K562 (cell line): ENCODE measurements around the gene S100P. TPM values are rescaled to one million over a fixed set of nuclear protein-coding genes. Genes with fewer than 3 reads are reported as not detected.

ENCODE experiments used
- ATAC-seq: fragments of 200-7000 bp; cut with Tn5 transposase; 3 replicates; pipeline ENCODE4 v1.9.1; 2020; ENCODE audit warnings: moderate library complexity
- BruUV-seq: library from RNA; stranded (reverse); fragments of 400-500 nt; replicated peaks from 2 replicates; lab custom pipeline; 2021; lab: Mats Ljungman, UMichigan
- CTCF ChIA-PET: fragments of 300-600 bp; formaldehyde crosslinking; extraction: SDS; loops from one replicate; lab custom pipeline; 2021; ENCODE audit warnings: low intra/inter-chr PET ratio; lab: Yijun Ruan, JAX
- POLR2A ChIA-PET: fragments of 300-600, 350-650 bp; sonication (Branson Sonifier 250); formaldehyde crosslinking; extraction: SDS; loops from one replicate; lab custom pipeline; 2021; ENCODE audit warnings: antibody characterized with exemption, inconsistent platforms; lab: Yijun Ruan, JAX
- DNase-seq, 4 experiments: peaks; one replicate each; pipeline versions ENCODE4 v3.0.0 to v3.0.0-alpha.2; 2011 to 2018; ENCODE audit warnings: low spot score in 3 of 4, mixed read lengths in 3 of 4; ENCODE audit errors: extremely low read depth in 1 of 4
- FAIRE-seq: peaks from 2 replicates; lab custom pipeline; 2011; peaks lifted over from hg19 to GRCh38; lab: Jason Lieb, UNC
- H2AFZ ChIP-seq: 2 replicates; pipeline ENCODE4 v1.6.0; 2011; ENCODE audit warnings: low read depth, low read length, control low read depth, inconsistent platforms
- H3K27ac ChIP-seq: fragments of 200-600 bp; 3 replicates; pipeline ENCODE4 v1.8.0; 2011; ENCODE audit warnings: low read depth, mild to moderate bottlenecking, control low read depth, inconsistent platforms, low read length, moderate library complexity, mixed read lengths; ENCODE audit errors: extremely low read depth
- H3K27me3 ChIP-seq, 2 experiments: fragments of 300-600 bp in 1 of 2; 2 replicates in 1 of 2; 3 replicates in 1 of 2; pipeline versions ENCODE4 v1.6.0 to v1.8.0; 2011; ENCODE audit warnings: inconsistent platforms in 2 of 2, low read length in 2 of 2, mild to moderate bottlenecking in 1 of 2, mixed read lengths in 1 of 2, moderate library complexity in 1 of 2; ENCODE audit not compliant: control insufficient read depth in 2 of 2, insufficient read depth in 2 of 2
- H3K36me3 ChIP-seq: fragments of 300-600 bp; 3 replicates; pipeline ENCODE4 v1.8.0; 2011; ENCODE audit warnings: mild to moderate bottlenecking, low read length, inconsistent platforms; ENCODE audit not compliant: control insufficient read depth, insufficient read depth
- H3K4me1 ChIP-seq, 2 experiments: fragments of 200-600 bp in 1 of 2; replicated peaks in 1 of 2; 2 replicates in 1 of 2; 3 replicates in 1 of 2; pipeline versions ENCODE4 v1.5.1 to v1.8.0; 2011; ENCODE audit warnings: inconsistent platforms in 2 of 2, low read length in 2 of 2, mild to moderate bottlenecking in 1 of 2, mixed read lengths in 1 of 2, moderate library complexity in 1 of 2; ENCODE audit not compliant: control insufficient read depth in 2 of 2, insufficient read depth in 2 of 2
- H3K4me2 ChIP-seq: 2 replicates; pipeline ENCODE4 v1.6.1; 2011; ENCODE audit warnings: low read length, control low read depth, inconsistent platforms, mixed read lengths; ENCODE audit not compliant: insufficient read depth
- H3K4me3 ChIP-seq: fragments of 200-600 bp; sonication (generic), shearing (Covaris generic); 2 replicates; pipeline ENCODE4 v1.5.1; 2016; ENCODE audit warnings: control low read depth, inconsistent platforms
- H3K79me2 ChIP-seq: fragments of 200-600 bp; 3 replicates; pipeline ENCODE4 v1.8.0; 2011; ENCODE audit warnings: low read length, inconsistent platforms; ENCODE audit not compliant: control insufficient read depth, insufficient read depth
- H3K9ac ChIP-seq, 2 experiments: 2 replicates each; pipeline versions ENCODE4 v1.6.0 to v1.6.1; 2011; ENCODE audit warnings: low read depth in 2 of 2, low read length in 2 of 2, control low read depth in 1 of 2, inconsistent platforms in 1 of 2, mild to moderate bottlenecking in 1 of 2, mixed read lengths in 1 of 2; ENCODE audit not compliant: insufficient read depth in 1 of 2
- H3K9me1 ChIP-seq: one replicate; pipeline ENCODE4 v1.6.0; 2011; ENCODE audit warnings: inconsistent platforms, mild to moderate bottlenecking, low read length, moderate library complexity; ENCODE audit not compliant: control insufficient read depth, insufficient read depth
- H3K9me3 ChIP-seq: replicated peaks from 2 replicates; pipeline ENCODE4 v1.5.1; 2011; ENCODE audit warnings: low read depth, low read length, inconsistent platforms; ENCODE audit not compliant: control insufficient read depth, insufficient read depth
- H4K20me1 ChIP-seq: replicated peaks from 2 replicates; pipeline ENCODE4 v1.6.1; 2011; ENCODE audit warnings: low read length, inconsistent platforms, mixed read lengths; ENCODE audit not compliant: control insufficient read depth, insufficient read depth
- BRD4 ChIP-seq: fragments of 200-600 bp; sonication (generic); IDR thresholded peaks from 2 replicates; pipeline ENCODE4 v1.6.1; 2017; ENCODE audit warnings: inconsistent platforms
- CAMTA2 ChIP-seq: fragments of 250-450 bp; sonication (Bioruptor Pico); conservative IDR thresholded peaks from 2 replicates; pipeline ENCODE4 v1.5.1; 2022
- CBFB ChIP-seq: sonication (generic); formaldehyde crosslinking; IDR thresholded peaks from 2 replicates; pipeline ENCODE4 v1.4.0; 2020; ENCODE audit warnings: mild to moderate bottlenecking, missing genetic modification reagents
- DIDO1 ChIP-seq: fragments of 450-650 bp; IDR thresholded peaks from 2 replicates; pipeline ENCODE4 v1.6.1; 2016; ENCODE audit warnings: low read depth, missing biosample characterization, missing genetic modification characterization
- EP400 ChIP-seq: fragments of 450-650 bp; IDR thresholded peaks from 2 replicates; pipeline ENCODE4 v1.6.1; 2017; ENCODE audit warnings: antibody characterized with exemption, mild to moderate bottlenecking, moderate library complexity
- FOXP1 ChIP-seq: sonication (generic); formaldehyde crosslinking; IDR thresholded peaks from 2 replicates; pipeline ENCODE4 v1.8.0; 2022; ENCODE audit warnings: mild to moderate bottlenecking, missing genetic modification reagents
- HMGN3 ChIP-seq: IDR thresholded peaks from 2 replicates; pipeline ENCODE4 v1.6.1; 2011; ENCODE audit warnings: borderline replicate concordance, low read depth, mild to moderate bottlenecking, mixed read lengths, low read length; ENCODE audit not compliant: insufficient read length; ENCODE audit errors: extremely low read depth
- MECOM ChIP-seq: fragments of 250-450 bp; sonication (Bioruptor Pico); IDR thresholded peaks from 2 replicates; pipeline ENCODE4 v1.8.0; 2022; ENCODE audit warnings: inconsistent platforms
- NEUROD1 ChIP-seq: fragments of 150-350 bp; IDR thresholded peaks from 2 replicates; pipeline ENCODE4 v1.6.1; 2014; ENCODE audit warnings: borderline replicate concordance, low read length, low read depth; ENCODE audit not compliant: partially characterized antibody
- NFIC ChIP-seq: fragments of 450-650 bp; IDR thresholded peaks from 2 replicates; pipeline ENCODE4 v1.6.1; 2017; ENCODE audit warnings: mild to moderate bottlenecking, inconsistent platforms
- SRF ChIP-seq, 2 experiments: fragments of 250-450, 450-650 bp in 1 of 2; sonication (Bioruptor Pico) in 1 of 2; sonication (generic) in 1 of 2; formaldehyde crosslinking; IDR thresholded peaks; 2 replicates each; pipeline versions ENCODE4 v1.5.0 to v1.5.1; 2020 to 2022; ENCODE audit warnings: mild to moderate bottlenecking in 1 of 2, missing genetic modification reagents in 1 of 2
- TCFL5 ChIP-seq: fragments of 250-450 bp; sonication (Bioruptor Pico); conservative IDR thresholded peaks from 2 replicates; pipeline ENCODE4 v1.6.1; 2021; ENCODE audit warnings: mild to moderate bottlenecking, moderate library complexity, matching md5 sums
- TOE1 ChIP-seq, 2 experiments: fragments of 450-650 bp in 1 of 2; sonication (generic) in 1 of 2; formaldehyde crosslinking in 1 of 2; IDR thresholded peaks; 2 replicates each; pipeline versions ENCODE4 v1.7.1 to v1.8.0; 2016 to 2022; ENCODE audit warnings: borderline replicate concordance in 2 of 2, mild to moderate bottlenecking in 2 of 2, antibody characterized with exemption in 1 of 2, inconsistent platforms in 1 of 2, low read depth in 1 of 2, missing genetic modification reagents in 1 of 2, moderate library complexity in 1 of 2
- ZNF253 ChIP-seq: fragments of 250-450 bp; sonication (Bioruptor Pico); conservative IDR thresholded peaks from 2 replicates; pipeline ENCODE4 v1.6.1; 2021; ENCODE audit warnings: mild to moderate bottlenecking
- ZNF507 ChIP-seq: conservative IDR thresholded peaks from 2 replicates; pipeline ENCODE4 v1.6.1; 2017; ENCODE audit warnings: missing genetic modification characterization, missing compliant biosample characterization
- ZNF609 ChIP-seq: sonication (generic); formaldehyde crosslinking; IDR thresholded peaks from 2 replicates; pipeline ENCODE4 v1.8.1; 2023; ENCODE audit warnings: missing genetic modification reagents, mild to moderate bottlenecking, borderline replicate concordance
- ZNF639 ChIP-seq, 2 experiments: fragments of 200-800 bp in 1 of 2; sonication (Bioruptor generic) in 1 of 2; sonication (generic) in 1 of 2; formaldehyde crosslinking in 1 of 2; IDR thresholded peaks in 1 of 2; conservative IDR thresholded peaks in 1 of 2; 2 replicates each; pipeline versions ENCODE4 v1.5.0 to v1.6.1; 2016 to 2020; ENCODE audit warnings: missing compliant biosample characterization in 1 of 2, missing genetic modification characterization in 1 of 2, missing genetic modification reagents in 1 of 2
- WGBS: fragments of 100-300 bp; shearing (Covaris generic); methylation state at CpG from one replicate; pipeline ENCODE4 v1.1.6; 2016; ENCODE audit warnings: low coverage, mixed read lengths; ENCODE audit not compliant: insufficient coverage; ENCODE audit errors: missing lambda C conversion rate; 5-methylcytosine and 5-hydroxymethylcytosine counted together
- in situ Hi-C: fragments of 300-500 bp; cut with MboI; formaldehyde crosslinking; loops from 4 replicates; pipeline ENCODE4 v1.15.0; 2018; ENCODE audit warnings: inconsistent platforms, mixed read lengths
- intact Hi-C: fragments of 100-400 bp; cut with micrococcal nuclease; formaldehyde crosslinking; loops from 2 replicates; pipeline ENCODE4 v1.14.2; 2022
- polyA plus RNA-seq, 8 experiments: library from polyadenylated mRNA; depleted of rRNA in 4 of 8; stranded (reverse) in 5 of 8; unstranded in 3 of 8; fragments of >200 nt; fragmentation: Nextera tagmentation in 2 of 8; fragmentation: Illumina TruSeq in 1 of 8; extraction: Ambion mirVana in 2 of 8; extraction: Trizol in 1 of 8; gene quantifications; 2 replicates each; pipeline versions ENCODE4 v1.2.1 to v1.2.3, GENCODE V29; 2011 to 2014; ENCODE audit warnings: inconsistent platforms in 1 of 8, missing spikeins in 1 of 8
- total RNA-seq, 7 experiments: library from RNA; depleted of rRNA in 6 of 7; stranded (reverse); fragments of >200 nt in 6 of 7; fragmentation: Illumina TruSeq in 2 of 7; extraction: Trizol in 2 of 7; gene quantifications; 2 replicates each; pipeline versions ENCODE4 v1.2.1 to v1.2.3, GENCODE V29; 2011 to 2021; ENCODE audit warnings: low replicate concordance in 1 of 7

S100P gene
- total and polyA plus RNA-seq, 9 of the 15 experiments (the other 6 are each of a cell fraction or from before 2014, with no cell fraction given), result 4.1 to 23.8 (median 7.5) TPM

- Histone ChIP-seq H3K4me3 (no peak overlapping the region), H4K20me1 (peaks cover 19% of the 10 kb centered on the region; the same call in 1 of the 2 replicates), H3K4me1 (peaks cover 18 to 30% of the 10 kb centered on the region in 2 experiments), H3K79me2 (peaks cover 21% of the 10 kb centered on the region), H3K9me3 (no peaks in the 10 kb centered on the region), H3K4me2 (no peak overlapping the region), H2AFZ (no peak overlapping the region), H3K9me1 (no peaks in the 10 kb centered on the region), H3K27me3 (no peaks in the 10 kb centered on the region), H3K9ac (no peak overlapping the region), H3K36me3 (peaks cover 22% of the 10 kb centered on the region), H3K27ac (no peak overlapping the region)
- FAIRE-seq (no peak), DNase-seq (peak; percentile 52 to 66 (median 58)), ATAC-seq (peak; percentile 76)
- in situ Hi-C loops (no loop called here), intact Hi-C loops (loop anchor here (5.0 kb wide), 1 partner anchor 109 kb away; no protein-coding TSS in a partner anchor)
- ChIA-PET POLR2A (interaction anchor here (0.6 to 1.8 kb wide), 9 partner anchors 8 to 283 kb away, joined by 3 to 9 read pairs (median 3); partner anchors contain the start of gene S100P), CTCF (no interaction called here)
- WGBS, result 50% methylated on average over 7 of the region's 9 CpGs
- no TSS peak for BruUV-seq
- TF ChIP-seq DIDO1 (tag), result no peak
- peak; percentile 70; the same call in 1 of the 2 replicates for TF ChIP-seq CBFB (CRISPR knock-in tag)
- TF ChIP-seq TCFL5 (CRISPR knock-in tag), result no peak
- no peak for TF ChIP-seq TOE1 (IDR thresholded peaks at IDR 0.05; ENCODE audit: borderline replicate concordance)
- no peak for TF ChIP-seq TOE1 (CRISPR knock-in tag; IDR thresholded peaks at IDR 0.05; ENCODE audit: borderline replicate concordance, low read depth)
- TF ChIP-seq NEUROD1, result no peak
- no peak for TF ChIP-seq MECOM (CRISPR knock-in tag)
- no peak for TF ChIP-seq FOXP1 (CRISPR knock-in tag)
- TF ChIP-seq ZNF253, result no peak
- TF ChIP-seq CAMTA2 (CRISPR knock-in tag), result no peak
- no peak for TF ChIP-seq ZNF507 (tag)
- TF ChIP-seq EP400, result no peak
- no peak; a peak in 1 of 4 replicates for TF ChIP-seq SRF (CRISPR knock-in tag; IDR thresholded peaks at IDR 0.05)
- TF ChIP-seq NFIC, result no peak
- TF ChIP-seq HMGN3, result no peak
- no peak for TF ChIP-seq BRD4
- no peak for TF ChIP-seq ZNF609
- TF ChIP-seq ZNF639 (CRISPR knock-in tag; conservative IDR thresholded peaks at IDR 0.05 in 1 of 2, IDR thresholded peaks at IDR 0.05 in 1 of 2), result no peak
Observed at GRCh38 chr4:6681191-6681590, 12.5 kb upstream of the S100P start.
